Esophagus muscularis mucosa (tissue), 4 donors: ENCODE measurements around the gene ACTL7A. TPM values are rescaled to one million over a fixed set of nuclear protein-coding genes. Genes with fewer than 3 reads are reported as not detected.
"Not testable (repeated sequence)": the region's sequence is repeated elsewhere in the genome, so short reads cannot be mapped to it uniquely, and the experiment has no call there.

Experiments
- DNase-seq: peaks from one replicate; pipeline ENCODE4 v3.0.0-alpha.2; 2017; ENCODE audit errors: extremely low spot score
- H3K27ac ChIP-seq, 4 donors: fragments of 200-600 bp; sonication (generic); replicated peaks in 1 of 4; 1 replicate in 3 of 4; 2 replicates in 1 of 4; pipeline ENCODE4 v1.5.1; 2016 to 2019; ENCODE audit warnings: mild to moderate bottlenecking in 1 of 4
- H3K27me3 ChIP-seq, 4 donors: fragments of 200-600 bp; sonication (generic); one replicate each; pipeline versions ENCODE4 v1.5.1 to v1.6.0; 2016 to 2019
- H3K36me3 ChIP-seq, 4 donors: fragments of 200-600 bp; sonication (generic); one replicate each; pipeline ENCODE4 v1.5.1; 2016 to 2019
- H3K4me1 ChIP-seq, 4 donors: fragments of 200-600 bp; sonication (generic); one replicate each; pipeline ENCODE4 v1.5.1; 2016 to 2019
- H3K4me3 ChIP-seq, 4 donors: fragments of 200-600 bp; sonication (generic); 1 replicate in 2 of 4; 2 replicates in 2 of 4; pipeline ENCODE4 v1.5.1; 2016 to 2019; ENCODE audit warnings: mild to moderate bottlenecking in 4 of 4, moderate library complexity in 1 of 4
- H3K9me3 ChIP-seq, 4 donors: fragments of 200-600 bp; sonication (generic); 1 replicate in 3 of 4; 2 replicates in 1 of 4; pipeline ENCODE4 v1.5.1; 2016 to 2019
- CTCF ChIP-seq, 3 experiments: fragments of 200-600 bp in 2 of 3; fragments of 450-650 bp in 1 of 3; sonication (generic) in 2 of 3; IDR thresholded peaks; one replicate each; pipeline ENCODE4 v1.5.1; 2017 to 2019; ENCODE audit warnings: antibody characterized with exemption in 3 of 3, mild to moderate bottlenecking in 2 of 3, moderate library complexity in 1 of 3
- EP300 ChIP-seq: sonication (generic); formaldehyde crosslinking; IDR thresholded peaks from one replicate; pipeline ENCODE4 v1.6.1; 2017; ENCODE audit warnings: antibody characterized with exemption
- POLR2A ChIP-seq: fragments of 450-650 bp; IDR thresholded peaks from one replicate; pipeline ENCODE4 v1.6.1; 2017; ENCODE audit warnings: antibody characterized with exemption, moderate library complexity, mild to moderate bottlenecking, low read depth
- POLR2AphosphoS5 ChIP-seq, 2 donors: sonication (generic); formaldehyde crosslinking; IDR thresholded peaks; one replicate each; pipeline ENCODE4 v1.6.1; 2017; ENCODE audit warnings: antibody characterized with exemption in 2 of 2
- WGBS: methylation state at CpG from one replicate; pipeline ENCODE4 v1.1.5; 2018; 5-methylcytosine and 5-hydroxymethylcytosine counted together
- intact Hi-C: fragments of 100-400 bp; cut with DNase I; formaldehyde crosslinking; loops from one replicate; pipeline ENCODE4 v1.15.1; 2023
- total RNA-seq, 4 donors: library from RNA; depleted of rRNA; stranded (reverse); fragments of >200 nt; gene quantifications; one replicate each; pipeline versions ENCODE4 v1.1.0 to v1.2.1, GENCODE V29; 2016

Gene ACTL7A
- total RNA-seq, 4 donors from 2014 or later: not detected

GRCh38 chr9:108897324-108898096, 35.4 kb downstream of the ACTL7A start:
- no peaks in the 10 kb centered on the region for H3K27me3 ChIP-seq
- peaks cover 82 to 100% (median 92%) of the 10 kb centered on the region in 4 donors for H3K36me3 ChIP-seq
- intact Hi-C loops: no loop called here
- no peak overlapping the region for H3K4me3 ChIP-seq
- no peak overlapping the region for H3K27ac ChIP-seq
- 94% methylated on average over 2 of the region's 2 CpGs for WGBS
- no peaks in the 10 kb centered on the region for H3K4me1 ChIP-seq
- no peak for TF ChIP-seq POLR2A
- TF ChIP-seq CTCF (IDR thresholded peaks at IDR 0.05): no peak
- TF ChIP-seq EP300: no peak
- no peak for TF ChIP-seq POLR2AphosphoS5 (IDR thresholded peaks at IDR 0.05)
- no peak for DNase-seq
- H3K9me3 ChIP-seq: no peaks in the 10 kb centered on the region

GRCh38 chr9:108899023-108899695, 37.1 kb downstream of the ACTL7A start:
- intact Hi-C loops, H3K9me3 ChIP-seq, H3K27me3 ChIP-seq, H3K4me1 ChIP-seq, DNase-seq, H3K27ac ChIP-seq, H3K4me3 ChIP-seq: not testable (repeated sequence)
- 94% methylated on average over 8 of the region's 8 CpGs for WGBS
- H3K36me3 ChIP-seq: peaks cover 67 to 100% (median 92%) of the 10 kb centered on the region in 4 donors

GRCh38 chr9:108900176-108900575, 38.1 kb downstream of the ACTL7A start:
- DNase-seq: no peak
- H3K9me3 ChIP-seq: no peaks in the 10 kb centered on the region
- 100% methylated on average over 5 of the region's 5 CpGs for WGBS
- H3K4me3 ChIP-seq: no peak overlapping the region
- H3K36me3 ChIP-seq: peaks cover 67 to 100% (median 93%) of the 10 kb centered on the region in 4 donors
- H3K27ac ChIP-seq: no peak overlapping the region
- H3K4me1 ChIP-seq: no peaks in the 10 kb centered on the region
- intact Hi-C loops: no loop called here
- H3K27me3 ChIP-seq: no peaks in the 10 kb centered on the region
- TF ChIP-seq EP300 (no peak), POLR2AphosphoS5 (IDR thresholded peaks at IDR 0.05) (no peak), CTCF (IDR thresholded peaks at IDR 0.05) (no peak), POLR2A (no peak)

GRCh38 chr9:108903420-108904103, 41.5 kb downstream of the ACTL7A start:
- DNase-seq: no peak
- no peaks in the 10 kb centered on the region for H3K27me3 ChIP-seq
- no peak overlapping the region for H3K4me3 ChIP-seq
- H3K36me3 ChIP-seq: peaks cover 59 to 100% (median 92%) of the 10 kb centered on the region in 4 donors
- no peak overlapping the region for H3K27ac ChIP-seq
- 69% methylated on average over 2 of the region's 2 CpGs for WGBS
- no peaks in the 10 kb centered on the region for H3K9me3 ChIP-seq
- H3K4me1 ChIP-seq: no peaks in the 10 kb centered on the region
- TF ChIP-seq POLR2AphosphoS5 (IDR thresholded peaks at IDR 0.05) (no peak), POLR2A (no peak), CTCF (IDR thresholded peaks at IDR 0.05) (no peak)
- intact Hi-C loops: no loop called here

GRCh38 chr9:108904161-108904560, 42.1 kb downstream of the ACTL7A start:
- Histone ChIP-seq H3K4me1 (no peaks in the 10 kb centered on the region), H3K27me3 (no peaks in the 10 kb centered on the region), H3K4me3 (no peak overlapping the region), H3K9me3 (no peaks in the 10 kb centered on the region), H3K27ac (no peak overlapping the region), H3K36me3 (peaks cover 54 to 100% (median 92%) of the 10 kb centered on the region in 4 donors)
- DNase-seq: no peak
- 92% methylated on average over 3 of the region's 3 CpGs for WGBS
- no peak for TF ChIP-seq EP300
- no peak for TF ChIP-seq POLR2AphosphoS5 (IDR thresholded peaks at IDR 0.05)
- TF ChIP-seq CTCF (IDR thresholded peaks at IDR 0.05): no peak
- TF ChIP-seq POLR2A: no peak
- intact Hi-C loops: no loop called here
